ENCODE measurements around the gene PID1. TPM values are rescaled to one million over a fixed set of nuclear protein-coding genes. Genes with fewer than 3 reads are reported as not detected.

PID1 gene
- total RNA-seq, 1 experiment from 2014 or later: 0.31 TPM

DNA sequence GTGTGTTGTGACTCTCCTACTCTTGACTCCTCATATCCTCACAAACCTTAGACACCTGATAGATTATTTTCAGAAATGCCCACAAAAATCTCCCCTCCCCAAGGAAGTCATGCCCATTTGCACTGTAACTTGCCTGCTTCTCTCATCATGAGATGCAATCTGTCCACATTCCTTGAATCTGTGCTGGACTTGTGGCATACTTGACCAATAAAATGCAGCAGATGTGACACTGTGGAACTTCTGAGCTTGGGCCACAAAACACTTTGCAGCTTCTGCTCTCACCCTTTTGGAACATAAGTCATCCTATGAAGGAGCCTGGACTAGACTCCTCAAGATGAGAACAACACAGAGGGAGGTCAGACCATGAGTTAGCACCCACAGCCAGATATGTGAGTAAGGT is 4.4 kb upstream of the PID1 start:
- H3K27me3 Mint-ChIP-seq (ENCODE audit: unreplicated experiment): peaks cover 26% of the 10 kb centered on the region
- no peaks in the 10 kb centered on the region for H3K9me3 Mint-ChIP-seq (ENCODE audit: low read depth, unreplicated experiment)
- peaks cover 22% of the 10 kb centered on the region for H3K4me1 Mint-ChIP-seq (ENCODE audit: low read depth, unreplicated experiment)
- intact Hi-C loops (cut with micrococcal nuclease; ENCODE audit: unreplicated experiment): no loop called here
- CTCF ChIA-PET: no interaction called here
- peaks cover 5% of the 10 kb centered on the region for H3K36me3 Mint-ChIP-seq (ENCODE audit: insufficient read depth, unreplicated experiment)
- TF ChIP-seq, protein P1, sequence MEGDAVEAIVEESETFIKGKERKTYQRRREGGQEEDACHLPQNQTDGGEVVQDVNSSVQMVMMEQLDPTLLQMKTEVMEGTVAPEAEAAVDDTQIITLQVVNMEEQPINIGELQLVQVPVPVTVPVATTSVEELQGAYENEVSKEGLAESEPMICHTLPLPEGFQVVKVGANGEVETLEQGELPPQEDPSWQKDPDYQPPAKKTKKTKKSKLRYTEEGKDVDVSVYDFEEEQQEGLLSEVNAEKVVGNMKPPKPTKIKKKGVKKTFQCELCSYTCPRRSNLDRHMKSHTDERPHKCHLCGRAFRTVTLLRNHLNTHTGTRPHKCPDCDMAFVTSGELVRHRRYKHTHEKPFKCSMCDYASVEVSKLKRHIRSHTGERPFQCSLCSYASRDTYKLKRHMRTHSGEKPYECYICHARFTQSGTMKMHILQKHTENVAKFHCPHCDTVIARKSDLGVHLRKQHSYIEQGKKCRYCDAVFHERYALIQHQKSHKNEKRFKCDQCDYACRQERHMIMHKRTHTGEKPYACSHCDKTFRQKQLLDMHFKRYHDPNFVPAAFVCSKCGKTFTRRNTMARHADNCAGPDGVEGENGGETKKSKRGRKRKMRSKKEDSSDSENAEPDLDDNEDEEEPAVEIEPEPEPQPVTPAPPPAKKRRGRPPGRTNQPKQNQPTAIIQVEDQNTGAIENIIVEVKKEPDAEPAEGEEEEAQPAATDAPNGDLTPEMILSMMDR (IDR thresholded peaks at IDR 0.05; ENCODE audit: unreplicated experiment): no peak
- H3K4me3 Mint-ChIP-seq (ENCODE audit: low read depth, unreplicated experiment): no peak overlapping the region
- BruUV-seq (replicated peaks): no TSS peak
- DNase-seq: no peak
- no peak overlapping the region for H3K27ac Mint-ChIP-seq (ENCODE audit: unreplicated experiment)

DNA sequence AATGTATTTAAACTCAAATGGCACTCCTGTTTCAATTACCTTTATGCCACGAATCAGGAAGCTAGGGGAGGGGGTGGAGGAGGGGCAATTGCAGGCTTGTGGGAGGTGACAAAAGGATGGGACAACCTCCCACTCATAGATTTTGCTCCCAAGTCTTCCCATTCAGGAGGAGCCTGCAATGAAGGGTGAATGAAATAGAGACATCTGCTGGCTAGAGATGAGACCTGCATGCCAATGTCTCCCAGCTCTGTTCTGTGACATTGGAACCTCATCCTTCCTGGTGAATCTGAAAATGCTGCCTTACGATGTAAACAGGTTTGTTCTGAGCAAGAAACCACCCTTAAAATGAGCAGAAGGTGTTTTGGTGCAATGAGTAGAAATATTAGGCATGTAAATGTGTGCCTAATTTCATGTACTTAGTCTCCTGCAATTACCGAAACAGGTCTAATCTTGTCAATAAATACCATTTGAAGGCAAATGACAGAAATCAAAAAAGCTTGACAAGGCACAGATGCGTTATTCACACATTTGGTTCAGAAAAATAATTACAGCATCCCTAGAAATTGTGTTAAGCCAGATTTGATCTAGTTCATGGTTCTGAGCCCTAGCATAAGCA is 2.7 kb upstream of the PID1 start:
- intact Hi-C loops (cut with micrococcal nuclease; ENCODE audit: unreplicated experiment): loop anchor here (2.0 to 5.0 kb wide), 4 partner anchors 141 to 592 kb away; partner anchors contain the start of gene DNER
- no peak overlapping the region for H3K27ac Mint-ChIP-seq (ENCODE audit: unreplicated experiment)

DNA sequence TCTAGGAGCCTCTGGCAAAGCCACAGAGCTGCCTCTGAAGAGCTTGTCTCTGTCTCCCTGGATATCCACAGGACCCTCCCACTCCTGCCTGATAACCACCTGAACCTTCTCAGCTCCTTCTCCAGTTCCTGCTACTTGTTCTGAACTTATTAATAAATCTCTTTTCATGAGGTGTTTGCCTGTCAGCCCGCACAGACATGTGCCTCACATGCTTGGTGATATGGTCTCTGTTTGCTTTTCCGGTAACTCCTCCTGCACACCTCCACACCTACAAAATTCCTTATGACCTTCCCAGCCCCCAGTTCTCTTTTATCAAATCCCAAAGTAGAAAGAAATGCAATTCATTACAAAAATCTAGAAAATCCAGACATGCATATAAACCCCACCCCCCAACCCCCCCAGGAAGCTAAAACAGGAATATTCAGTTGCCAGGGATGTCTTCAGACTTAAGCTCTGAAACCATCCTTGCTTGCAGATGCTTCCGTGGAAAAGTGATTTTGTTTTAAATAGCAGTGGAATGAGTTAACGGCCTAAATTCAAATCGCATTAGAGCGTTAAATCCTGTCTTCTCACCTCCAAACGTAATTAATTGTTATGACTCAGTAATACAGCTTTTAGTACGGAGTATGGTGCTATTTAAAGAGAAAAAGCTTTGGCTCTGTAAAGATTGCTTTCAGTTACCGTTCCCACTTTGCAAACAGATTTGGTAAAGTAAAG is 2.1 kb upstream of the PID1 start:
- H3K27me3 Mint-ChIP-seq (ENCODE audit: unreplicated experiment): peaks cover 48% of the 10 kb centered on the region
- intact Hi-C loops (cut with micrococcal nuclease; ENCODE audit: unreplicated experiment): loop anchor here (2.0 to 5.0 kb wide), 4 partner anchors 140 to 591 kb away; partner anchors contain the start of gene DNER
- TF ChIP-seq, protein P1 (IDR thresholded peaks at IDR 0.05; ENCODE audit: unreplicated experiment): no peak
- no peak overlapping the region for H3K27ac Mint-ChIP-seq (ENCODE audit: unreplicated experiment)
- CTCF ChIA-PET: interaction anchor here (0.5 to 1.8 kb wide), 6 partner anchors 10 to 1383 kb away, joined by 3 to 6 read pairs (median 3); no protein-coding TSS in a partner anchor
- no peaks in the 10 kb centered on the region for H3K9me3 Mint-ChIP-seq (ENCODE audit: low read depth, unreplicated experiment)
- H3K4me1 Mint-ChIP-seq (ENCODE audit: low read depth, unreplicated experiment): peaks cover 22% of the 10 kb centered on the region
- peaks cover 6% of the 10 kb centered on the region for H3K36me3 Mint-ChIP-seq (ENCODE audit: insufficient read depth, unreplicated experiment)
- peak overlapping the region; percentile 34 for H3K4me3 Mint-ChIP-seq (ENCODE audit: low read depth, unreplicated experiment)
- no peak for DNase-seq
- BruUV-seq (replicated peaks): no TSS peak

More for the DNA sequence above, 2.7 kb upstream of the PID1 start:
- H3K4me1 Mint-ChIP-seq (ENCODE audit: low read depth, unreplicated experiment): peaks cover 22% of the 10 kb centered on the region
- peak overlapping the region; percentile 34 for H3K4me3 Mint-ChIP-seq (ENCODE audit: low read depth, unreplicated experiment)
- peaks cover 6% of the 10 kb centered on the region for H3K36me3 Mint-ChIP-seq (ENCODE audit: insufficient read depth, unreplicated experiment)
- CTCF ChIA-PET: interaction anchor here (0.5 to 1.8 kb wide), 6 partner anchors 9 to 1383 kb away, joined by 3 to 6 read pairs (median 3); no protein-coding TSS in a partner anchor
- no peaks in the 10 kb centered on the region for H3K9me3 Mint-ChIP-seq (ENCODE audit: low read depth, unreplicated experiment)
- peaks cover 41% of the 10 kb centered on the region for H3K27me3 Mint-ChIP-seq (ENCODE audit: unreplicated experiment)
- no TSS peak for BruUV-seq (replicated peaks)
- peak; percentile 60 for DNase-seq
- TF ChIP-seq, protein P1 (IDR thresholded peaks at IDR 0.05; ENCODE audit: unreplicated experiment): peak; percentile 68

DNA sequence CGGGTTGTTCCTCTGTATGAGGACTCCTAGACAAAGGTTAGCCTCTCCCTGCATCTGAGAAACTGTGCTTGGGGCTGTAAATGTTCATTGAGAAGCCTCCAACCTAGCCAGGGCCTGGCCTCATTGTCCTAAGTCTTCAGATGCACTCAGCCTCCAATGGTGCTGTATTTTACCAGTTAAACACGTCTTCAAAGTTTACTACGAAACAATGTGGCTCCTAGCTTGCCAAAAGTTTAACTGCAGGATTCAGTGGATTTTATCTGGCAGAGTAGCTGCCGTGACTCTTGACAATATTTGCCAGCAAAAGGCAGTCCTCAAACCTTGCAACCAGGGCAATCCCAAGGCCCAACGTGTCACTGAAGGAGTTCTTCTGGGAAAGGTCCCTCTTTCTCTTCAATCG is 1.1 kb downstream of the PID1 start:
- H3K9me3 Mint-ChIP-seq (ENCODE audit: low read depth, unreplicated experiment): no peaks in the 10 kb centered on the region
- TF ChIP-seq, protein P1 (IDR thresholded peaks at IDR 0.05; ENCODE audit: unreplicated experiment): no peak

More for the DNA sequence above, 1.1 kb downstream of the PID1 start:
- peaks cover 22% of the 10 kb centered on the region for H3K4me1 Mint-ChIP-seq (ENCODE audit: low read depth, unreplicated experiment)
- peaks cover 6% of the 10 kb centered on the region for H3K36me3 Mint-ChIP-seq (ENCODE audit: insufficient read depth, unreplicated experiment)
- DNase-seq: no peak
- no peak overlapping the region for H3K27ac Mint-ChIP-seq (ENCODE audit: unreplicated experiment)
- intact Hi-C loops (cut with micrococcal nuclease; ENCODE audit: unreplicated experiment): loop anchor here (5.0 kb wide), 3 partner anchors 317 to 588 kb away; partner anchors contain the start of gene DNER
- no peak overlapping the region for H3K4me3 Mint-ChIP-seq (ENCODE audit: low read depth, unreplicated experiment)
- BruUV-seq (replicated peaks): no TSS peak
- CTCF ChIA-PET: interaction anchor here (0.6 kb wide), 1 partner anchor 11 kb away, joined by 9 read pairs; no protein-coding TSS in a partner anchor
- H3K27me3 Mint-ChIP-seq (ENCODE audit: unreplicated experiment): peaks cover 49% of the 10 kb centered on the region

All from Calu3 (cell line).